Hepatocyte (in vitro differentiated cells): Measurements from ENCODE around the gene ABHD17A. TPM values are rescaled to one million over a fixed set of nuclear protein-coding genes. Genes with fewer than 3 reads are reported as not detected.

Experiments used
- DNase-seq: peaks from one replicate; pipeline ENCODE4 v3.0.0-alpha.2; 2016; ENCODE audit warnings: low spot score
- H2AFZ ChIP-seq: fragments of 200-600 bp; sonication (generic); 2 replicates; pipeline ENCODE4 v1.6.0; 2016; ENCODE audit warnings: antibody characterized with exemption, mild to moderate bottlenecking
- H3K27ac ChIP-seq: fragments of 200-600 bp; sonication (generic); 2 replicates; pipeline ENCODE4 v1.5.1; 2016; ENCODE audit warnings: mild to moderate bottlenecking
- H3K27me3 ChIP-seq: fragments of 200-600 bp; sonication (generic); 2 replicates; pipeline ENCODE4 v1.6.1; 2016
- H3K36me3 ChIP-seq: fragments of 200-600 bp; sonication (generic); replicated peaks from 2 replicates; pipeline ENCODE4 v1.5.1; 2016; ENCODE audit warnings: low read depth; ENCODE audit not compliant: insufficient read depth
- H3K4me1 ChIP-seq: fragments of 200-600 bp; sonication (generic); 2 replicates; pipeline ENCODE4 v1.5.1; 2016; ENCODE audit warnings: mild to moderate bottlenecking, moderate library complexity; ENCODE audit not compliant: insufficient read depth
- H3K4me2 ChIP-seq: fragments of 200-600 bp; sonication (generic); 2 replicates; pipeline ENCODE4 v1.6.0; 2016
- H3K4me3 ChIP-seq: fragments of 200-600 bp; sonication (generic); 2 replicates; pipeline ENCODE4 v1.5.1; 2016; ENCODE audit warnings: mild to moderate bottlenecking
- H3K79me2 ChIP-seq: fragments of 200-600 bp; sonication (generic); 2 replicates; pipeline ENCODE4 v1.6.0; 2017; ENCODE audit warnings: mild to moderate bottlenecking
- H3K9me2 ChIP-seq: fragments of 200-600 bp; sonication (generic); replicated peaks from 2 replicates; pipeline ENCODE4 v1.6.0; 2017; ENCODE audit warnings: mild to moderate bottlenecking; ENCODE audit not compliant: insufficient read depth
- H3K9me3 ChIP-seq: fragments of 200-600 bp; sonication (generic); 2 replicates; pipeline ENCODE4 v1.5.1; 2016; ENCODE audit warnings: low read depth, mild to moderate bottlenecking
- H4K20me1 ChIP-seq: fragments of 200-600 bp; sonication (generic); 2 replicates; pipeline ENCODE4 v1.6.0; 2016; ENCODE audit warnings: mild to moderate bottlenecking; ENCODE audit not compliant: insufficient read depth, poor library complexity, severe bottlenecking
- CTCF ChIP-seq: fragments of 200-600 bp; sonication (generic); IDR thresholded peaks from 2 replicates; pipeline ENCODE4 v1.5.1; 2016; ENCODE audit warnings: antibody characterized with exemption, mild to moderate bottlenecking; ENCODE audit not compliant: poor library complexity
- EZH2 ChIP-seq: fragments of 200-600 bp; sonication (generic); IDR thresholded peaks from 2 replicates; pipeline ENCODE4 v1.6.1; 2016; ENCODE audit warnings: antibody characterized with exemption, mild to moderate bottlenecking, borderline replicate concordance
- EZH2phosphoT487 ChIP-seq: fragments of 200-600 bp; sonication (generic); IDR thresholded peaks from one replicate; pipeline ENCODE4 v1.6.1; 2018; ENCODE audit warnings: antibody characterized with exemption, mild to moderate bottlenecking, low read depth, moderate library complexity; ENCODE audit not compliant: unreplicated experiment, severe bottlenecking
- WGBS: methylation state at CpG from one replicate; pipeline ENCODE4 v1.1.6; 2016; ENCODE audit warnings: low lambda C conversion rate; ENCODE audit errors: missing lambda C conversion rate; 5-methylcytosine and 5-hydroxymethylcytosine counted together
- polyA plus RNA-seq: library from polyadenylated mRNA; unstranded; fragments of >200 nt; fragmentation: Nextera tagmentation; extraction: Ambion mirVana; gene quantifications from 2 replicates; pipeline ENCODE4 v1.2.1, GENCODE V29; 2016
- total RNA-seq: library from RNA; depleted of rRNA; stranded (reverse); fragments of >200 nt; gene quantifications from 2 replicates; pipeline ENCODE4 v1.2.3, GENCODE V29; 2014

The ABHD17A gene
- total and polyA plus RNA-seq, 2 experiments from 2014 or later: 62.5 to 102 TPM

GRCh38 chr19:1848399-1849131 is 36.7 kb downstream of the ABHD17A start, which contains the start of gene REXO1:
REXO1 (minus strand) TSS chr19:1848483; CDS start chr19:1848358, 125 bp downstream.
- TF ChIP-seq CTCF (peak; percentile 96), EZH2 (no peak)
- Histone ChIP-seq H3K79me2 (peaks cover 55% of the 10 kb centered on the region), H3K4me1 (peaks cover 12% of the 10 kb centered on the region), H3K9me3 (no peaks in the 10 kb centered on the region), H3K9me2 (no peaks in the 10 kb centered on the region), H3K36me3 (no peaks in the 10 kb centered on the region), H4K20me1 (peaks cover 46% of the 10 kb centered on the region), H3K4me2 (peak within 1 kb of the TSS; percentile 86), H2AFZ (peak within 1 kb of the TSS; percentile 93), H3K27me3 (no peaks in the 10 kb centered on the region), H3K27ac (peak within 1 kb of the TSS; percentile 100), H3K4me3 (peak within 1 kb of the TSS; percentile 97)
- DNase-seq: peak; percentile 97
- 5% methylated on average over 43 of the region's 60 CpGs for WGBS

GRCh38 chr19:1847684-1848398 is 37.5 kb downstream of the ABHD17A start:
- Histone ChIP-seq H3K4me2 (peak overlapping the region; percentile 86), H3K27ac (peak overlapping the region; percentile 100), H3K36me3 (no peaks in the 10 kb centered on the region), H3K9me2 (no peaks in the 10 kb centered on the region), H3K27me3 (no peaks in the 10 kb centered on the region), H3K4me1 (peaks cover 10% of the 10 kb centered on the region), H3K79me2 (peaks cover 57% of the 10 kb centered on the region), H2AFZ (peak overlapping the region; percentile 31), H3K4me3 (peak overlapping the region; percentile 97), H4K20me1 (peaks cover 50% of the 10 kb centered on the region), H3K9me3 (no peaks in the 10 kb centered on the region)
- DNase-seq: peak; percentile 87
- under 1% methylated on average over 37 of the region's 72 CpGs for WGBS
- TF ChIP-seq EZH2phosphoT487 (no peak), EZH2 (no peak), CTCF (no peak)

- no peak for DNase-seq
- H3K9me3 ChIP-seq: no peaks in the 10 kb centered on the region
- H4K20me1 ChIP-seq: peaks cover 55% of the 10 kb centered on the region
- no peak overlapping the region for H2AFZ ChIP-seq
- no peaks in the 10 kb centered on the region for H3K27me3 ChIP-seq
- H3K9me2 ChIP-seq: no peaks in the 10 kb centered on the region
- H3K4me3 ChIP-seq: peak overlapping the region; percentile 97
- H3K36me3 ChIP-seq: no peaks in the 10 kb centered on the region
- peaks cover 10% of the 10 kb centered on the region for H3K4me1 ChIP-seq
- TF ChIP-seq EZH2phosphoT487: no peak
- TF ChIP-seq EZH2: no peak
- TF ChIP-seq CTCF: no peak
- 14% methylated on average over 12 of the region's 12 CpGs for WGBS
- H3K79me2 ChIP-seq: peaks cover 59% of the 10 kb centered on the region
- peak overlapping the region; percentile 86 for H3K4me2 ChIP-seq
- peak overlapping the region; percentile 100 for H3K27ac ChIP-seq
These were observed 38.0 kb downstream of the ABHD17A start for GRCh38 chr19:1847348-1847683.
